CD8-positive, alpha-beta memory T cell (primary cell): ENCODE measurements around the gene SURF6. TPM values are rescaled to one million over a fixed set of nuclear protein-coding genes. Genes with fewer than 3 reads are reported as not detected.

ENCODE experiments used
- polyA plus RNA-seq: library from polyadenylated mRNA; unstranded; fragments of 300-500 nt; fragmentation: Illumina TruSeq; gene quantifications from one replicate; pipeline ENCODE4 v1.2.3, GENCODE V29; 2021
- total RNA-seq, 2 experiments: library from RNA; stranded (reverse); gene quantifications; one replicate each; pipeline ENCODE4 v1.2.3, GENCODE V29; 2021

Gene SURF6
- total and polyA plus RNA-seq, 3 experiments from 2014 or later, result 15.1 to 32.0 (median 30.9) TPM

Other genes starting within 250 kb of the SURF6 start
- gene RALGDS, start 214.9 kb downstream of the SURF6 start, total RNA-seq, result 10 to 100 TPM; 59.1 to 67.8 TPM
- gene RALGDS, start 214.9 kb downstream of the SURF6 start, polyA plus RNA-seq, result 78.0 TPM
- gene GBGT1, start 172.3 kb downstream of the SURF6 start, total RNA-seq, result 1 to 10 TPM; 1.8 to 2.6 TPM
- gene GBGT1, start 172.3 kb downstream of the SURF6 start, polyA plus RNA-seq, result not detected
- not detected for gene OBP2B, start 126.9 kb downstream of the SURF6 start, total RNA-seq
- not detected for gene OBP2B, start 126.9 kb downstream of the SURF6 start, polyA plus RNA-seq
- gene ABO, start 61.0 kb downstream of the SURF6 start, total RNA-seq, result not detected
- not detected for gene ABO, start 61.0 kb downstream of the SURF6 start, polyA plus RNA-seq
- 10 to 100 TPM; 43.3 to 46.3 TPM for gene MED22, start 11.9 kb upstream of the SURF6 start, total RNA-seq
- gene MED22, start 11.9 kb upstream of the SURF6 start, polyA plus RNA-seq, result 19.0 TPM
- 1,000 to 10,000 TPM; 3,139 to 3,155 TPM for gene RPL7A, start 12.0 kb upstream of the SURF6 start, total RNA-seq
- gene RPL7A, start 12.0 kb upstream of the SURF6 start, polyA plus RNA-seq, result 1,038 TPM
- 10 to 100 TPM; 35.9 to 37.8 TPM for gene SURF1, start 20.3 kb upstream of the SURF6 start, total RNA-seq
- gene SURF1, start 20.3 kb upstream of the SURF6 start, polyA plus RNA-seq, result 110 TPM
- gene SURF2, start 20.4 kb upstream of the SURF6 start, total RNA-seq, result 10 to 100 TPM; 34.9 to 35.2 TPM
- 46.6 TPM for gene SURF2, start 20.4 kb upstream of the SURF6 start, polyA plus RNA-seq
- 100 to 1,000 TPM; 239 to 250 TPM for gene SURF4, start 39.9 kb upstream of the SURF6 start, total RNA-seq
- 202 TPM for gene SURF4, start 39.9 kb upstream of the SURF6 start, polyA plus RNA-seq
- gene STKLD1, start 40.2 kb upstream of the SURF6 start, total RNA-seq, result under 1 TPM; 0.24 to 0.91 TPM
- 0.75 TPM for gene STKLD1, start 40.2 kb upstream of the SURF6 start, polyA plus RNA-seq
- 10 to 100 TPM; 52.4 to 56.4 TPM for gene REXO4, start 81.8 kb upstream of the SURF6 start, total RNA-seq
- 25.8 TPM for gene REXO4, start 81.8 kb upstream of the SURF6 start, polyA plus RNA-seq
- gene ADAMTS13, start 86.2 kb upstream of the SURF6 start, total RNA-seq, result 1 to 10 TPM; 1.0 to 1.1 TPM
- 0.32 TPM for gene ADAMTS13, start 86.2 kb upstream of the SURF6 start, polyA plus RNA-seq
- gene CACFD1, start 123.8 kb upstream of the SURF6 start, total RNA-seq, result 1 to 10 TPM; 1.3 to 2.5 TPM
- 2.6 TPM for gene CACFD1, start 123.8 kb upstream of the SURF6 start, polyA plus RNA-seq
- gene SLC2A6, start 142.9 kb upstream of the SURF6 start, total RNA-seq, result 10 to 100 TPM; 15.5 to 16.3 TPM
- 4.0 TPM for gene SLC2A6, start 142.9 kb upstream of the SURF6 start, polyA plus RNA-seq
- not detected for gene MYMK, start 188.8 kb upstream of the SURF6 start, total RNA-seq
- not detected for gene MYMK, start 188.8 kb upstream of the SURF6 start, polyA plus RNA-seq
- not detected for gene ADAMTSL2, start 198.5 kb upstream of the SURF6 start, total RNA-seq
- not detected for gene ADAMTSL2, start 198.5 kb upstream of the SURF6 start, polyA plus RNA-seq